ENCODE data around the gene PACSIN1. TPM values are rescaled to one million over a fixed set of nuclear protein-coding genes. Genes with fewer than 3 reads are reported as not detected.

PACSIN1 gene
- total and polyA plus RNA-seq, 10 of the 15 experiments (the other 5 are each of a cell fraction or from before 2014, with no cell fraction given), result 0.50 to 9.4 (median 2.8) TPM

DNA sequence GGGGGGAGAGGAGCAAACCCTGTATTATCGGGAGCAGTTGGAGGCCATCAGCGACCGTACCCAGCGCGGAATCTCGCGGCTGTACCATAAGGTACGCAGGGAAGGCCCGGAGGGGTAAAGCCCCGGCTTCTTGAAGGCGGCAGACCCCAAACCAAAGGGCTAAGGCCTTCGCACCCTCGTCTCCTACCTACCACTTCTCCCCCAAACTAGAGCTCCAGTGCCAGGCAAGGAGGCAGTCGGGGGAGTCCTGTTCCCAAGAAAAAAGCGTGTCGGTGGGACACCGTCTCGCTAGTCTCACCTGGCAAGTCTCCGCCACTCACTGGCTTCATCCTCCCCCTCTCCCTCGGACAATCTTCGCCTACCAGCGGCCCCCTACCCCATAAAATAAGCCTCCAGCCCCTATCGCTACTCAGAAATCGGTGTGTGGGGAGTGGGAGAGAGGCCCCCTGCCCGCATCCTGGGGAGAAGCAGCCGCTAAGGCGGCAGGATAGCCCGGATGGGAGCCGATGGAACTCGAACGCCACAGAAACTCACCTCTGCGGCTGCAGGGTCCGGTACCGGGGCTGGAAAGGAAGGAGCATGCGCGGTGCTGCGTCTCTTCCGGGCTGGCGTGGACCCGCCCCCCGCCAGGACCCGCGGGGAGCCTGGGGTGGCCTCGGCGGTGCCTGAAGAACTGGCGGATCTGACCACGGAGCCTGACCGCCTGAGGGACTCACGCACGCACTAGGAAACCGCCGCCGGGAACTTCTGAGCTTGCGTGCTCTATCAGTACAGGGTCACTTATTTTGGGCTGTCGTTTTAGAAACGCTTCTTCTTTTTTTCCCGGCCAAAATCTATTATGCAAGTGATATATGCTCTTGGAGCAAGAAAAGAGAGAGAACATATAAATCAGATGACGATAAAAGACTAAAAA lies 40.1 kb upstream of the PACSIN1 start, which contains the start of gene RPS10 (continued):
- TF ChIP-seq TAF1 (IDR thresholded peaks at IDR 0.05; ENCODE audit: borderline replicate concordance, low read depth, low read length) (peak; percentile 99), POU2F2 (IDR thresholded peaks at IDR 0.05; ENCODE audit: borderline replicate concordance, low read depth, low read length) (0 out of 3 replicates have a peak, but pooled peaks have one; percentile 41), TCF12 (IDR thresholded peaks at IDR 0.05; ENCODE audit: low read depth, low read length) (peak; percentile 52; the same call in 1 of the 2 replicates), CTCF (IDR thresholded peaks at IDR 0.05 in 2 of 3, conservative IDR thresholded peaks at IDR 0.05 in 1 of 3; ENCODE audit: control insufficient read depth in 2 of 3, extremely low read depth in 1 of 3, insufficient read depth in 1 of 3, low read depth in 3 of 3, low read length in 3 of 3) (no peak), ZNF384 (IDR thresholded peaks at IDR 0.05; ENCODE audit: borderline replicate concordance, low read depth, low read length) (no peak), PML (IDR thresholded peaks at IDR 0.05; ENCODE audit: low read length) (peak; percentile 91), CREB1 (IDR thresholded peaks at IDR 0.05; ENCODE audit: low read depth) (0 out of 2 replicates have a peak, but pooled peaks have one; percentile 37), SKIL (IDR thresholded peaks at IDR 0.05; ENCODE audit: low read depth, poor library complexity, severe bottlenecking) (peak; percentile 72), HSF1 (IDR thresholded peaks at IDR 0.05; ENCODE audit: low read depth, low read length) (no peak), MTA3 (IDR thresholded peaks at IDR 0.05; ENCODE audit: borderline replicate concordance, low read length) (no peak), POLR2AphosphoS5 (IDR thresholded peaks at IDR 0.05; ENCODE audit: low read length) (peak; percentile 98), IKZF1 (conservative IDR thresholded peaks at IDR 0.05) (peak; percentile 69; the same call in 1 of the 2 replicates), BMI1 (IDR thresholded peaks at IDR 0.05; ENCODE audit: borderline replicate concordance) (no peak), HDAC6 (IDR thresholded peaks at IDR 0.05; ENCODE audit: unreplicated experiment) (peak; percentile 48), PAX8 (IDR thresholded peaks at IDR 0.05) (no peak), PBX3 (IDR thresholded peaks at IDR 0.05; ENCODE audit: insufficient replicate concordance, low read depth, low read length) (no peak), SP1 (IDR thresholded peaks at IDR 0.05; ENCODE audit: low read depth, low read length) (peak; percentile 62), MXI1 (IDR thresholded peaks at IDR 0.05; ENCODE audit: low read depth, low read length) (peak; percentile 71)
- TF ChIP-seq, protein P1, sequence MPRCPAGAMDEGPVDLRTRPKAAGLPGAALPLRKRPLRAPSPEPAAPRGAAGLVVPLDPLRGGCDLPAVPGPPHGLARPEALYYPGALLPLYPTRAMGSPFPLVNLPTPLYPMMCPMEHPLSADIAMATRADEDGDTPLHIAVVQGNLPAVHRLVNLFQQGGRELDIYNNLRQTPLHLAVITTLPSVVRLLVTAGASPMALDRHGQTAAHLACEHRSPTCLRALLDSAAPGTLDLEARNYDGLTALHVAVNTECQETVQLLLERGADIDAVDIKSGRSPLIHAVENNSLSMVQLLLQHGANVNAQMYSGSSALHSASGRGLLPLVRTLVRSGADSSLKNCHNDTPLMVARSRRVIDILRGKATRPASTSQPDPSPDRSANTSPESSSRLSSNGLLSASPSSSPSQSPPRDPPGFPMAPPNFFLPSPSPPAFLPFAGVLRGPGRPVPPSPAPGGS (IDR thresholded peaks at IDR 0.05; ENCODE audit: borderline replicate concordance, insufficient read depth, low read depth, low read length, poor library complexity, severe bottlenecking), result peak; percentile 58
- TF ChIP-seq, protein P2, sequence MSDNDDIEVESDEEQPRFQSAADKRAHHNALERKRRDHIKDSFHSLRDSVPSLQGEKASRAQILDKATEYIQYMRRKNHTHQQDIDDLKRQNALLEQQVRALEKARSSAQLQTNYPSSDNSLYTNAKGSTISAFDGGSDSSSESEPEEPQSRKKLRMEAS (IDR thresholded peaks at IDR 0.05; ENCODE audit: low read depth, low read length), result peak; percentile 76

All from GM12878 (cell line).